GM21447 (cell line): ENCODE data around the gene ARHGAP24.
"Not testable (repeated sequence)": the region's sequence is repeated elsewhere in the genome, so short reads cannot be mapped to it uniquely, and the experiment has no call there.

Experiments
- ATAC-seq: cut with Tn5 transposase; IDR thresholded peaks from one replicate; pipeline ENCODE4 v1.9.1; 2021; ENCODE audit not compliant: unreplicated experiment

The ARHGAP24 gene

DNA sequence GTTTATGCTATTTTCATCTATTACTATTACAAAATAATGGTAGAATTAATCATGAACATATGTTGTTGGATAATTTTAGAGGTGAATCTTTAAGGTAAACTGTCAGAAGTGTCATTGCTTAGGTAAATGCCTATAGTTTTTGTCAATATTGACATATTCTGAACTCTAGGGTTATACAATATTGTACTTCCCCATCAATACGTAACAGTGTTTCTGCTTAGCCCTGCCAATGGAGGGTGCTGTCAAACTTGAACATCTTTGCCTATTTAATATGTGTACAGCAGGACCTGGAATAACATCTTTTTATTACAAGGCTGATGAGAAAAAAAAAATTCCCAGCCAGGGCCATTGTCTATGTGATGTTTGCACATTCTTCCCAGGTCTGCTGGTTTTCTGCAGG is 40.8 kb downstream of the ARHGAP24 start:
- no peak for ATAC-seq

DNA sequence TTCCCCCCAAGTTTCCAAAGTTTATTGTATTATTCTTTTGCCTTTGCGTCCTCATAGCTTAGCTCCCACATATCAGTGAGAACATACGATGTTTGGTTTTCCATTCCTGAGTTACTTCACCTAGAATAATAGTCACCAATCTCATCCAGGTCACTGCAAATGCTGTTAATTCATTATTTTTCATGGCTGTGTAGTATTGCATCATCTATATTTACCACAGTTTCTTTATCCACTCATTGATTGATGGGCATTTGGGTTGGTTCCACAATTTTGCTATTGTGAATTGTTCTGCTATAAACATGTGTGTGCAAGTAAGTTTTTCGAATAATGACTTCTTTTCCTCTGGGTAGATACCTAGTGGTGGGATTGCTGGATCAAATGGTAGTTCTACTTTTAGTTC is 43.6 kb downstream of the ARHGAP24 start:
- ATAC-seq, result not testable (repeated sequence)

DNA sequence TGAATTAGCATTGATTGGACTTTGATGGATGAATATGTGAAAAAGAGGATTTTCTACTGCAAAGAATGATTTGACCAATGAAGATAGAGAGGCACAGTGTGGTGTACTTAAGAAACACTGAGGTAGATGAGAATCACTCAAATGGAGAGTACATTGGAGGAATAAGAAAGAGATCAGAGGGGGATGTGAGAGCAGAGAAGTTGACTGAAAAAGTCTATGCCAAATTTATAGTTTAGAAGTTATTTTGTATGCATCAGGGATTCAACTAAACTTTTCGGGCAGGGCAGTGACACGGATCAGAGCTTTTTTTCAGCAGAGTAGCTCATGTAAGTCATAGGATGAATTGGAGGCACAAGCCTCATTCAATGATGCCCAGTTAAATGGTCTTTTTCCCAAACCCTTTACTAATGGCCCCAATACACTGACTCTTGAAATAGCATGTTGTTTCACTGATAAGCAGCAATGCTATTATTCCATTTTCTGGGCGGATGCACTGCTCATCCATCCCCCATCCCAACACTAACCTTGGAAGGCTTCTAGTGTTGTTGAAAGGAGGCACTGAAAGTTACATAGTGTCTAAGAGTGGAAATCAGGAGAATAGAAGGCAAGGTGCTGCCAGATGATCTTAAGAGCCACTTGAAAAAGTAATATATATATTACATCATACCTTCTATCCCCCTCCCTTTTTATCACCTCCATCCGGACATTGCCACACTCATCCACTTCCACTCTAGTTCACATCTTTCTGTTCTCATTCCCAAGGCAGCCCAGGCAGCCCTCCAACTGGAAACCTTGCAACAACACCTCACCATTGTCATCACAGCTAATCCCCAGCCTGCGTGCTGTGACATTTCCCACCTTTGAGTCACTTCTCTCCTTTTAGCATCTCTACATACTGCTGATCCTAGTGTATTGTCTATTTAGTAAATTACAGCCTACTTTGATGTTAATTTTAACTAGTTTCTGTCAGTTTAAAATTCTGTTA is 46.1 kb downstream of the ARHGAP24 start:
- ATAC-seq, result no peak

DNA sequence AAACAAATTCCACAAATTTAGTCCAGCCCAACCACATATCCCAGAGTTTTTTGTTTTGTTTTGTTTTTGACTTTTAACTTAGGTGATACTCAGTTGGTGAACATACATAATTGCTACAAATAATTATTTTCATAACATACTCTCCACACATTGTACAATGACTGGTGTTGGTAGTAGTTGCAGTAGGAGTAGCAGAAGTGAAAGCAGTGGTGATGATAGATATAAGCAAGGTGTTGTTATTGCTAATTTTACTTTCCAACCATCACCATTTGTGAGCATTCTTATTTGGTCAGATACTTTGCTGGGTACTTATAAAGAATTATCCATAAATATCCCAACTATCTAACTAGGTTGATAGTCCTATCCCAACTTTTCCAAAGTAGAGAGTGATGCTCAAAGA is 47.3 kb downstream of the ARHGAP24 start:
- ATAC-seq, result no peak

DNA sequence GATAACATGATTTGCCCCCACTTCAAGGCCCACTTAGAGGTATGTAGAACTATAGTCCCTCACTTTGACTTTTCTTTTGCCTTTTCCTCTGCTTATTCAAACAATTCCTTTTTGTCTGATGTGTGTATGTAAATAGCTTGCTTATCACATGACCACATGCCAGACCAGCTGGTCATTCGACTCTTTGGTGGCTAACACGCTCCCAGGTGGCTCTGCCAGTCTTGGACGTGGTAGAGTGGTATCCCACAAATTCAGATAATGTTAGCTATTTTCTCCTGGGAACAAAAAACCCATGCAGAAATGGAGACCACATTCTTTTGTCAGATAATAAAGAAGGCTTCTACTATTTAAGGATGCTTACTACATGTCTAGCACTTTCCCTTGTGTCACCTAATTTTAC is 47.9 kb downstream of the ARHGAP24 start:
- ATAC-seq, result no peak

DNA sequence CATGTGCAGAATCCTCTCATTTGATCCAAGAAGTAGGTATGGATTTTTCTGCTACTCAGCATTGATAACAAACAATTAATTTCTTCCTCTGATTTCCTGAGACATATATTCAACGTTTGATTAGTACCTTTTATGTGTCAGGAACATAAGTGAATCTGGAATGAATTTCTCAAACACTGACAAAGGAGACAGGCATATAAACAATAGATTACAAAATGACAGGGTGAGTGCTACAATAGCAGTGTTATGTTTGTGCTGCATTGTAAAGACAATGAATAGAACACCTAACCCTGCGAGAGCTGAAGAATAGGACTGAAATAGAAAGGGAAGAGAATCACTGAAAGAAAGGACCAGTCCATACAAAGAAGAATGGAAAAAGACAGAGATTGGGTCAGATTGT is 52.9 kb downstream of the ARHGAP24 start:
- ATAC-seq, result no peak

DNA sequence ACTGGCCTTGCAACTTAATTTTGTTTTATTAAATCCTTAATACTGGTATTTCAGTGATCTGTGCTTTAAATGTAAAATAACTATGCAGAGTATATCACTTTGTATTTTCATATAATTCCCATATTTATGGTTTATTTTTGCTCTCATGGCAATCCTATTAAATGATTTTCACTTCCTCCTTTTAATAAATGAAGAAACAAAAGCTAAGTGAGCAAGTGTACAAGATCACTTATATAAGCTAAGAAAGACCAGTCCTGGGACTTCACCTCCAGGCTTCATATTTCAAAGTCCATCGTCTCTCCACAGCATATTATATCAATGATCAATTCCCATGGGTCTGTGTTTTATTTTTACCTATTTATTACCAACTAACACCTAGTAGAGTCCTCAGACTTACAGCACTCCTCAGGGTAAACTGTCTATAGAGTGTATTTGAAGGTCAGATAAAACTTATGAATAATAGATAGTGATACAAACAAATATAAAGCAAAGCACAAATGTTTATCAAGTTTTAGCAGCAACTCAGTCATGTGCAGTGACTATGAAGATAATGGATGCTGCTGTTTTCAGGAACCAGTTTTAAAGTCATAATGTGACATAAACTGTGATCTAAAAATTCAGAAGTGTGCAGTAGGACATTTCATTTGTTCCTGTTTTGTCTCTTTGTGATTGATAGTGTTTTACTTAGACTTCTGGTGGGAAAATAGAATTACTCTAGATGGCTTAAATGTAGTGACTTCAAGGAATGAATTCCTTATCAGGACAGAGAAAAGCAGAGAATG is 56.8 kb downstream of the ARHGAP24 start:
- ATAC-seq, result no peak

DNA sequence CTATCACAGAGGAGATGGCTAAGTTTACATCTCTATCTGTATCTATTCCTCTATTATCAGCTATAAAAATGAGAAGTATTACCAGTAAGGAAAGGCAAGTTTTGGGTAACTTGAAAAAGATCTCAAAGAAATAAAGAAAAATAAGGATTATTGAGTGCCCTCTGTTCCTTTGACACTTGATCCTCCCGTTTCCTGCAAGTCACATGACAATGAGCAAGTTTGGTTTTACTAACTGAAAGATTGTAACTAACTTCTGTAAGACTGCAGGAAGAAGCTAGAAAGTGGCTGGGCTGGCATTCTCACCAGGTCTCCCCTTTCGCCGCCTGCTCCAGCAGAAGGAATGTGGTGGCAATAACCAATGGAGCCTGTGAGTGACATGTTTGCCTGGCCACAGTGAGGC is 59.2 kb downstream of the ARHGAP24 start:
- no peak for ATAC-seq

DNA sequence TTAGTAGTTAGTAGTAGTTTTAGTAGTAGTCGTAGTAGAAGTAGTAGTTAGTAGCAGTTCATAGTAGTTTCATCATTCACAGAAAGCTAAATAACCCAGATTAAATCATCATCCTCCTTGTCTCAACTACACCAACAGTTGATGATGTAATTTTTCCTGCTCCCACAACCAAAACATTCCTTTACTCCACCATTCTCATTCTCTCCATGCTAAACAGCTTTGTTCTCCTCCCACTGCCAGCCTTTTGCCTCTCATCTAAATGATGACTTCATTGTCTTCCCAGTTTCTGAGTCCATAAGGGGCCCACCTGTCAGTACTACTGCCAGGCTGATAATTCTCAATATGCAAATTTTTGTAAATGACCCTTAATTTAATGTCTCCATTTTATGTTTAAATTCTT is 68.9 kb downstream of the ARHGAP24 start:
- ATAC-seq, result no peak

DNA sequence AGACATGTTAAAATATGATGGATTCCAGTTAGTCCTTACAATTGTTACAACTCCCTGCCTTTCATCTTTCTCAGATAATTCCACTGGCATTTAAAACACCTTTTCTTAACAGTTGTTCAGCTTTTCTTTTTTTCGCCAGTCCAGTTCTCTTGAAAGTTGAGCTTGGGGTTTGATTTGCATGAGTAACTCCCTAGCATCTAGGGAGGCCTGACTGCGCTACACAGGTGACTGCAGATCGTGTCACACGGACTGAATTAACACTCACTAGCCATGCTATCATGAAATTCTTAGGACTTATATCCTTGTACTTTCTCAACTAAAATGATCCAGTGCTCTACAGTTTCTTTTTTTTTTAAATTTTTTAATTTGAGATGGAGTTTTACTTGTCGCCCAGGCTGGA is 69.8 kb downstream of the ARHGAP24 start:
- ATAC-seq, result no peak

DNA sequence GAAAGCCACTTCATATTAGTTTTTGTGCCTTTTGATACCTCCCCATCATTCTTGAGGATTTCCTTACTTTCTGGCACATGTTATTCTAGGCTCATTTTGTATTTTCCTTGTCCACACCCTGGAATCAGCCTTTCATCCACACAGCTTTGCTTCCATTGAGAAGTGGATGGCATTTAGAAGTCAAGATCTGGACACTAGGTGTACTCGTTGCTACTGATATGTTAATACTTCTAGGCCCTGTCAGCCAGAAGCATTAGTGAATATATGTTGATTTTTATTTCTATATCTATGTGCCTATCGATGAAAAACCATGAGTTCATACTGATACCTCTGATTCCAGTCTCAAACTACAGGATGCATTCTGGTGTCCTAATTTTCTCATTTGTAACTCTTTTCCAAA is 73.2 kb downstream of the ARHGAP24 start:
- ATAC-seq, result no peak

DNA sequence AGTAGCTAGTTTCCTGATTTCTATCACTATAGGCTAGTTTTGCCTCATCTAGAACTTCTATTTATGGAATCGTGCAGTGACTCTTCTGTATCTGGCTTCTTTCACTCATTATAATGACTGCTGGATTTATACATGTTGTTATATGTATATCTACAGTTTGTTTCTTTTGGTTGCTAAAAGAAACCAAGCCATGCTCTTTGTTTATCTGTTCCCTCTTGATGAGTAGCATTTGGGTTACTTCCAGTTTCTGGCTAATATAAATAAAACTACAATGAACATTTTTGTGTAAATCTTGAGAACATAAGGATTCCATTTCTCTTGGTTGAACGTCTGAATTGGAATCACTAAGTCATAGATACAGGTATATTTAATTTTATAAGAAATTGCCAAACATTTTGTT is 73.9 kb downstream of the ARHGAP24 start:
- no peak for ATAC-seq

DNA sequence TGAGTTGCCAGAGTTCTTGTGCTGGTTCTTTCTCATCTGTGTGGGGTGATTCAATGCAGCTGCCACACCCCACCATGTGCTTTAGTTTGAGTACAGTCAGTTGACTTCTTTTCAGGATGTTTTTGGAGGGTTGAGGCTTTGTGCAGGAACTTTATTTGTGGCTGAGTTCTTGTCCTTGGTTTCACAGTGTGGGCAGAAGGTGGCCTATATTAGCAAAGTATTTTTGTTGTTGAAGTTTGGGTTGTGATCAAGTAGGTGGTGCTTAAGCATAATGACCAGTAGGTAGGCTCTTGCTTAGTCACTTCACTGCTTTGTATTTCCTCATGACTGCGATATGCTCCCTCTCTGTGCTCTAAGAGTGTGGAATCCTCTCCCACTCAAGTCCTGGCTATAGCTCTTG is 80.3 kb downstream of the ARHGAP24 start:
- ATAC-seq, result no peak

DNA sequence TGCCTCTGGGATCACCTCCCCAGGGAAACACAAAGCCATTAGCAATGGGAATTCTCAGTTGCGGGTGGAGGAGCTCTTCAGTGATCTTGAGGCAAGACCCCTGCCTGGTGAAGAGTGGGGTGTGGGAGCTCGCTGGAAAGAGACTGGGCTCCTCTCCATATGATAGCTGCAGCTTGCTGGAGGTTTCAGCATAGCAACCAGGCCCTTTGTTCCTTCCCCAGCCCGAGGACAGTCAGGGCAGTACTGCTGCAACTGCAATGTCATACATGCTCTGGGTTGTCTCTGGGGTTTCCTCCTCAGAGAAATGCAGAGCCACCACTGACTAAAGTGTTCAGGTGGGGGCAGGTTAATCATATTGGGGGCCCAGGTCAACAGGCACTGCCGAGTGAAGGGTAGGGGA is 81.3 kb downstream of the ARHGAP24 start:
- peak; percentile 50 for ATAC-seq

DNA sequence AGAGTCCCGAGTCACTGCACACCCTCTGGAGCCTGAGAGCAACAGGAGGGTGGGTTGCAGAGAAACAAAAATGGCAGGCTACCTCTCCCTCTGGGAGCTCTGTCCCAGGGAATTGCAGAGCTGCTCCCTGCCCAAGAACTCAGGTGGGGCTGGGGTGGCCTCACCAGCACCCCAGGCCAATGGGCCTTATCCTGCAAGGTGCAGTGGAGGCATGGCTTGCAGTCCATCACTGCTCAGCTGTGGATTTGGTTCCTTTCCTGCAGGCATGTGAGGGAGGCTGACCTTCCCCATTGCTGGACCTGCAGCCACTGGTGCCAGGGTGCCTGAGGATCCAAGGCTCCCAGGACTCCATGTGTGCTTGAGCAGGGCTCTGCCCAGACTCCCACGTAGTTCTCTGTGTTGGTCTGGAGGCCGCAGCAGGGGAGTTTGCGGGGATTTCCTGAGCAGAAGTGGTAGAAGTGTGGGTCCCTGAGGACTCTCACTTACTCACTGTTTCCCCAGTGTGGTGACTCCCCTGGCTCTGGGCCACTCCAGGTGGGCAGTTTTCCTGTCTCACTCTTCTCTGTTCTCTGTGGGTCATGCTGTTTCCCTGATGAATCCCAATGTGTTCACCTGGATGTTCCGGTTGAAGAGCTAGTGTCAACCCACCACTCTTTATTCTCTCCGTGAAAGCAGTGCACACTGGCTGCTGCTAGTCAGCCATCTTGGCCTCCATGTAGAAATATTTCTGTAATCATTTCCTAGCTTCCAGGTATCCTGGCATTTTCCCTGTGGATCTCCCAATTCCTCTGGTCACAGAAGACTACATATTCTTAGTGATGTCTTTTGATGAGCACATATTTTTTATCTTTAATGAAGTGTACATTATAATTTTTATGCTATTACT is 82.3 kb downstream of the ARHGAP24 start:
- ATAC-seq, result peak; percentile 83

DNA sequence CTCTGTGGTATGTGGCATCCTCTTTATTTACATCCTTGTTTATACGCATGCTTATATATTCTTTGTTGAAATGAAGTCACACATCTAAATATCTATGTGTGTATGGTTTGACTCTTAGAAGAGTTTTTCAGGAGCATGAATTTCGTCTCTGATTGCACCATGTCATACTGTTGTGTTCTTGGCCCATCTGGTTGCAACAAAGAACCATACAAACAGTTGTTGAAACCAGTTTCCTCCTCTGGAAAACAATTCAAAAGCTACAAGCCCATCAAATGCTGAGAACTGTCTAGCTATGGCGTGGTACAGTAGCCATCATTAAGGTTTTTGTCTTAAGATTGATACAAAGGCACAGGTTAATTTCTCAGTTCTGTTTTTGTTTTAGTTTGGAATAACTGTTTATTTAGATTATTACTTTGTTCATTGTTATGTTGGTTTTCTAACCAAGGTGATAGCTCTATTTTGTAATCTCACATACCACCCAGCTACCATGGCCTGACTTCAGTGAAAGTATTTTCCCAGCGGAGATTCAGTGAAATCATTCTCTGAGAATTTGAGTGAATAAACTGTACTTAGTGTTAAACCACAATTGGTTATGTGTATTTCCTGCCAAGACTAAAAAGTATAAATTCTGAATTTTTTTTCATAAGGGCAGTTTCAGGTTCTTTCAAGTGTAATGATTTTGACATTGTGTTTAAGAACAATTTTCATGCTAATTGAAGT is 91.0 kb downstream of the ARHGAP24 start:
- ATAC-seq, result no peak

DNA sequence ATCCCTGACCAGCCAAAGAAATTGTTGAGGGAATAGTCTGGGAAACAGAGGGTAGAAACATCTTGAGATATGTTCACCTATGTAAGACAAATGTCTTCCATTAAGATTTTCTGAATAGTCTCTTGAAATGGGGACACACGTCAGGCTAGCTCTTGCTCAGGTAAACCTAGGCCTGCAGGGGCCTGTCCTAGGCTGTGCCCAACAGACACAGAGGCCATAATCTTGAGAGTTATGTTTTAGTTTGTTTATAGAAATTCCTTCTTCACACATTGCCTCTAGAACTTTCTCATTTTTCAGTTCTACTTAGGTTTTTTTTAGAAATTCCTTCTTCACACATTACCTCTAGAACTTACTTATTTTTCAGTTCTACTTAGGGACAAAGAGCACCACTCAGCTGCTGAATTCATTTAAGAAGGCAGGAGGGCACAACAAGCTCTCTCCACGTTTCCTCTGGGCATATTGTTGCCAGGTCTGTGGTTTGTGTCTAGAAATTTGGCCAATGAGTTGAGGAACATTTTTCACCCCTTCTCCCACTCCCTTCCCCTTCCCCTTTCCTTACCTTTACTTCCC is 94.9 kb downstream of the ARHGAP24 start:
- ATAC-seq, result peak; percentile 66

DNA sequence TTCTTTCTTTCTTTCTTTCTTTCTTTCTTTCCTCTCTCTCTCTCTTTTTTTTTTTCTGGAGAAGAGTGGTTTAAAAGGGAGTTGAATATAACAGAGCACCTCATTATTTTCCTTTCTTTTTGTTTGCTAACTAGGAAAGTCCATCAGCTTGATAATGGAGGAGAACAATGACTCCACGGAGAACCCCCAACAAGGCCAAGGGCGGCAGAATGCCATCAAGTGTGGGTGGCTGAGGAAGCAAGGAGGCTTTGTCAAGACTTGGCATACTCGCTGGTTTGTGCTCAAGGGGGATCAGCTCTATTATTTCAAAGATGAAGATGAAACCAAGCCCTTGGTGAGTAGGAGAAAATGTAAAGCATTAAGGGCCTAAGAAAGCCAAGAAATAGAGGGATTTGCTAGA is 95.4 kb downstream of the ARHGAP24 start:
- no peak for ATAC-seq

DNA sequence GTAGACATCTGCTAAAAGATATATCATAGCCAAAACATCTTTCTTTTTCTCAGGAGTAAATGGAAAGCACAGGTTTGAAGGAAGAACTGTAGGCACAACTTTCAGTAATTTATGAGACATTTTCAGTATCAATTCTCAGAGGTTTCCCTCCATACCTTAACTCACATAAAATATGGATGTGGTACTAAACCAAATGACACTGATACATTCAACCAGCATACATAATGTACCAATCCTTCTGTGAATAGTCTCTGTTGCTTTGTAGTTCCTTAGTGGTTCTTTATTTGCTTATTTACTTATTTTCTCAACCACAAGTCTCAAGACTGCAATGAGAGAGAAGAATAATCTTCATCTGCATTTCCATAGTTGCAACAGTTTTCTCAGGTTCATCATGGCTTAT is 96.1 kb downstream of the ARHGAP24 start:
- ATAC-seq, result peak; percentile 42

DNA sequence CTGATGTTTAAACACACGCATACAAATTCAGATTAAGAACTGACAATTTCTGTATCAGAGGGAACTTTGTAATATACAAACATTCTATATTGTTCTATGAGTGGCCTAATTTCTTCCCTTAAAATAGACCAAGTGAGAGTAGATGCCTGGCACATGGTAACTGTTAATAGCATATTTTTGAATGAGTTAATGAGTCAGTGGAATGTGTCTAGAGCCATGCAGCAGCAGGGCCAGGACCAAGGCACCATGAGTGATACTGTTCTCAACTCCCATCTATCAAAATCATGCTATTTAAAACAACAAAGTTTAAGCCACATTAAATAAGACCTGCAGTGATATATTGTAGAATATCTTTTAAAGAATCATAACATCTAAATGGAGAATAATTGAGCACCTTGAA is 98.3 kb downstream of the ARHGAP24 start:
- no peak for ATAC-seq
